Type B pancreatic cell (in vitro differentiated cells): Measurements from ENCODE around the gene IFIT2. TPM values are rescaled to one million over a fixed set of nuclear protein-coding genes. Genes with fewer than 3 reads are reported as not detected.

Experiments used
- DNase-seq: peaks from one replicate; pipeline ENCODE4 v3.0.0; 2021; ENCODE audit warnings: mixed read lengths; ENCODE audit not compliant: unreplicated experiment; ENCODE audit errors: extremely low spot score
- H3K27ac Mint-ChIP-seq: 2 replicates; pipeline ENCODE4 v1.8.0; 2021; ENCODE audit warnings: mild to moderate bottlenecking, mixed read lengths
- H3K27me3 Mint-ChIP-seq: 2 replicates; pipeline ENCODE4 v1.8.0; 2021; ENCODE audit warnings: mixed read lengths
- H3K36me3 Mint-ChIP-seq: 2 replicates; pipeline ENCODE4 v1.8.0; 2021; ENCODE audit warnings: mixed read lengths
- H3K4me1 Mint-ChIP-seq: one replicate; pipeline ENCODE4 v1.8.0; 2021; ENCODE audit warnings: mixed read lengths; ENCODE audit not compliant: unreplicated experiment
- H3K4me3 Mint-ChIP-seq: 2 replicates; pipeline ENCODE4 v1.8.0; 2021; ENCODE audit warnings: mild to moderate bottlenecking, mixed read lengths
- H3K9me3 Mint-ChIP-seq: 2 replicates; pipeline ENCODE4 v1.8.0; 2021; ENCODE audit warnings: mixed read lengths
- CTCF ChIP-seq: fragments of 200-600 bp; sonication (generic); conservative IDR thresholded peaks from 2 replicates; pipeline ENCODE4 v1.5.0; 2021; ENCODE audit warnings: antibody characterized with exemption, mild to moderate bottlenecking
- total RNA-seq: library from RNA; stranded (reverse); gene quantifications from 2 replicates; pipeline ENCODE4 v1.2.1, GENCODE V29; 2021; ENCODE audit warnings: low replicate concordance

IFIT2 gene
- total RNA-seq, 1 donor from 2014 or later = 1.3 TPM

DNA sequence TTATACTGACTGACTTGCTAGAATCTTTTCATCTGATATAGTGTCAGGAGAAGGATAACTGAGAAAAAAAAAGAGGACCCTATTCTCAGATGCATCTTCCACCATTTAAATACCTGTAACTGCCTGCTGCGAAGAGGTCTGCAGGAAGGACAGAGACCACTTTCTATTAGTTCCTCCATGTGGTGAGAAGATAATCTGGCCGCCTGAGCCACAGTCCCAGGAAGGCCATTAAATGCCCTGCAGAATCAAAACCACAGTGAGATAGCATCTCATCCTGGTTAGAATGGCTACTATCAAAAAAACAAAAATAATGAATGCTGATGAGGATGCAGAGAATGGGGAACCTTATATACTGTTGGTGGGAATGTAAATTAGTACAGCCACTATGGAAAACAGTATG is 56.1 kb downstream of the IFIT2 start:
- Mint-ChIP-seq H3K27me3 (no peaks in the 10 kb centered on the region), H3K9me3 (peaks cover 11% of the 10 kb centered on the region), H3K27ac (no peak overlapping the region), H3K4me3 (no peak overlapping the region), H3K36me3 (peaks cover 5% of the 10 kb centered on the region), H3K4me1 (peaks cover 13% of the 10 kb centered on the region)
- no peak for DNase-seq
- no peak for TF ChIP-seq CTCF

Other genes starting within 250 kb of the IFIT2 start
- 0.43 and 0.70 TPM in 2 replicates for gene CH25H, start 94.7 kb upstream of the IFIT2 start, total RNA-seq
- gene LIPA, start 50.3 kb upstream of the IFIT2 start, total RNA-seq = 26.9 and 46.4 TPM in 2 replicates
- gene IFIT3, start 26.0 kb downstream of the IFIT2 start, total RNA-seq = 4.9 and 9.4 TPM in 2 replicates
- gene IFIT1B, start 76.0 kb downstream of the IFIT2 start, total RNA-seq = not detected in 2 replicates
- 4.4 and 6.0 TPM in 2 replicates for gene IFIT1, start 90.6 kb downstream of the IFIT2 start, total RNA-seq
- 9.4 and 11.0 TPM in 2 replicates for gene IFIT5, start 112.5 kb downstream of the IFIT2 start, total RNA-seq
- gene SLC16A12, start 233.5 kb downstream of the IFIT2 start, total RNA-seq = 3.7 and 7.8 TPM in 2 replicates